GM19452 (cell line): ENCODE measurements around the gene E2F6.

ENCODE experiments used
- ATAC-seq: cut with Tn5 transposase; IDR thresholded peaks from one replicate; pipeline ENCODE4 v1.9.1; 2021; ENCODE audit not compliant: unreplicated experiment

The E2F6 gene

GRCh38 chr2:11396021-11396420 lies 69.9 kb downstream of the E2F6 start:
- ATAC-seq = no peak

DNA sequence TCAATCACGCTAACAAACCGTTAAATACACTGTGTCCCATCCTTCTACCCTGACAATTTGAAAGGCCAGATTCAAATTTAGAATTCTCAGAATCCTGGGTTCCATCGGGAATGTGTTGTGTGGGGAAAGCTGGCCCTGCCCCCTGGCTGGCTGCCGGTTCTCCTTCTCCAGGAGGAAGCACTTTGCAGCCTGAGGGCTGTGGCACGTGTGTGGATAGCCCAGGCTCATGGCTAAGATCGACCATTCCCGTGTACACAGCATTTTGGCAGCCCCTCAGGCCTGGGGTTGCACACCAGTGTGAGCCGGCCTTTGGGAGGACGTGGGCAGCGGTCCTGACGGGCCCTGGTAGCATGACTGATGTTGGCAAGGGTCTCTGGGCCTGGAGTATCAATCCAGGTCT lies 70.6 kb downstream of the E2F6 start:
- no peak for ATAC-seq
